AG09319 (cell line): ENCODE data around the gene HTRA2.

Experiments used
- DNase-seq: peaks from one replicate; pipeline ENCODE4 v3.0.0-alpha.2; 2010; ENCODE audit warnings: low read depth; ENCODE audit errors: extremely low read depth
- TF ChIP-seq, protein P1 (sequence below): IDR thresholded peaks from 2 replicates; pipeline ENCODE4 v1.5.1; 2011; ENCODE audit warnings: low read depth, mild to moderate bottlenecking, inconsistent platforms, low read length, moderate library complexity

The HTRA2 gene

DNA sequence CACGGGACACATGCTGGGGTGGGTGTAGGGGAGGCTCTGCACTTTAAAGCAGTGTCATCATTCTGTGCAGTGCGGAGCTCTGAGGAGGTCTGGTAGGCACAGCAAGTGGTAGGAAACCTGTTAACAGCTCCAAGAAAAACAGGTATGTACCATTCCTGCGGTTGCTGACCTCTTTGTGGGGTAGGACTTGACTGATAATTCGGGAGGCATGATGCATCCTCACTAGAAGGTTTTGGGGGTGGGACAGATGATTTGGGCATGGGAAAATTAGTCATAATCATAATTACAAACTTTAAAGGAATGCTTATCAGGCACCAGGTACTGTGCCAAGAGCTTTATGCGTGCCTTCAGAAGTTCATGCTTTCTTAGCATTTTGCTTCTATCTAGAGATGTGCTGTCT lies 34.5 kb downstream of the HTRA2 start:
- DNase-seq = no peak
- TF ChIP-seq, protein P1, sequence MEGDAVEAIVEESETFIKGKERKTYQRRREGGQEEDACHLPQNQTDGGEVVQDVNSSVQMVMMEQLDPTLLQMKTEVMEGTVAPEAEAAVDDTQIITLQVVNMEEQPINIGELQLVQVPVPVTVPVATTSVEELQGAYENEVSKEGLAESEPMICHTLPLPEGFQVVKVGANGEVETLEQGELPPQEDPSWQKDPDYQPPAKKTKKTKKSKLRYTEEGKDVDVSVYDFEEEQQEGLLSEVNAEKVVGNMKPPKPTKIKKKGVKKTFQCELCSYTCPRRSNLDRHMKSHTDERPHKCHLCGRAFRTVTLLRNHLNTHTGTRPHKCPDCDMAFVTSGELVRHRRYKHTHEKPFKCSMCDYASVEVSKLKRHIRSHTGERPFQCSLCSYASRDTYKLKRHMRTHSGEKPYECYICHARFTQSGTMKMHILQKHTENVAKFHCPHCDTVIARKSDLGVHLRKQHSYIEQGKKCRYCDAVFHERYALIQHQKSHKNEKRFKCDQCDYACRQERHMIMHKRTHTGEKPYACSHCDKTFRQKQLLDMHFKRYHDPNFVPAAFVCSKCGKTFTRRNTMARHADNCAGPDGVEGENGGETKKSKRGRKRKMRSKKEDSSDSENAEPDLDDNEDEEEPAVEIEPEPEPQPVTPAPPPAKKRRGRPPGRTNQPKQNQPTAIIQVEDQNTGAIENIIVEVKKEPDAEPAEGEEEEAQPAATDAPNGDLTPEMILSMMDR = no peak

DNA sequence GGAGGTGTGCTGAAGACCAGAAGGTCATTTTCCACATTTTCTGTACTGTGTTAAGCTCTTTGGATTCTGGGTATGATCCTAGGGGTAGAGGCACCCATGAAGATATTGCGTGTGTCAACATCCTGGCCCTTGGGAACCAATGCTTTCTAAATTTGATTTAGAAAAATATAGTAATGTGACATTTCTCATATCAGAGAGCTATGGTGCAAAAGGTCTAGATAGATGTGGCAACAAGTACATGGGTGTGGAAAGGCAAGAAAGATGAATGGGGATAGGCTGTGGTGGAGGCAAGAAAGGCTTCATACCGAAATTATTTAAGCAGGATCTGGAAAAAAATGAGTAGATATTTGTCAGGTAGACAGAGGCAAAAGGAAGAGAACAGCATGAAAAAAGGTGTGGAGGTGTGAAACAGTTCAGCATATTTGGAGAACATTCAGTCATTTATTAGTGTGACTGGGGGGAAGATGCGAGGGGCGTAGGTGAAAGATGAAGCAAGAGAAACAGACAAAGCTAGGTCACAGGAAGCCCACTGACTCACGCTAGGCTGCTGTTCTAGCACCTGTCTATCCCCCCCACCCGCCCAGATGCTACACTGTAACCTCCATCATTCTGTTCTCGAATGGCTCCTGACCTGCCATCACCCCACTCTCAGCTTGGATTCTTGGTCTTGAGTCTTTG lies 36.5 kb downstream of the HTRA2 start:
- TF ChIP-seq, protein P1 = no peak
- DNase-seq = no peak

DNA sequence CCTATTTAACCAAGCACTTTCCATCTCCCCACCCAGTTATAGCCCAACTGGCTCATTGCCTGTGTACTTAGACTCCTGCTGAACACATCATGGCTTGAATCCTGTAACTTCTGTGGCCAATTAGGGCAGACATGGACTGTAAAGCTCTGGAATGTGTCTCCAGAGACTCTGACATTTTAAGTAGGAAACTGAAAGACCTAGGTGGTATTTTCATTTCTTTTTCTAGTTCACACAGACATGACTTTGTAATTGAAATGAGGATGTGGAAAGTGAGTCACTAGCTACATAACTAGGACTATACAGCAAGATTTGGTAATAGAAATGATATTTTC lies 37.0 kb downstream of the HTRA2 start:
- TF ChIP-seq, protein P1 = no peak
- peak; percentile 91 for DNase-seq

DNA sequence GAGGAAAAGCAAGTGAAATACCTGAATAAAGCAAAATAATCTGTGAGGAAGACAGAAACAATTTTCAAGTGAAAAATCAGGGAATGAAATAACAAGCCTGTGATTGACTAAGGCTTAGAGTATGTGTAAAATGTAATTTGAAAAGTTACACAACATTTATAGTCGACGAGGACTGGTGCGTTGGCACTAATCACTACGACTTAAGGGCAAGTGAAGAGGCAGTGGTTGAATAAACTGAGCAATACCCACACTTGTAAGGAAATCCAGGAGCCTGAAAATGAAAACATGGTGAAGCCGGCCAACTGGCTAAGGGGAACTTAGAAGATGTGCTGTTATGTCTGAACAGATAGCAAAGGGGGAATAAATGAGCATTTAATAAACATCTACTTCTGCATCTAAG lies 38.1 kb downstream of the HTRA2 start:
- DNase-seq = peak; percentile 65

DNA sequence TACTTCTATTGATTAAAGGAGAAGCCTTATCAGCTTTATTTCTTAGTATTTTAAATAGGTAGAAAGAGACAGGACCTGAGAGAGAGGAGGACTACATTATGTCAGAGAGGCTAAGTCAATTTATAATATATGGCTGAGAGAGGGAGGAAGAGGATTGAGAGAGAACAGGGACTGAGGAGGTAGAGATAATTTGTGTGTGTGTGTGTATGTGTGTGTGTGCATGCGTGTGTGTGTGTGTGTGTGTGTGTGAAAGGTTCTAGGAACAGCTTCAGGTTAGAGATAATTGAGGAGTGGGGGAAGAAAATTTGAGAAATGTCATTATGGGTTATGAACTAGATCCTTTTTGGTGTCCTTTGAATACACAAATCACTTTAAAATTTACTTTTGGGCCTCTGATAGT lies 40.0 kb downstream of the HTRA2 start:
- DNase-seq = no peak
- TF ChIP-seq, protein P1 = no peak

More for the DNA sequence above, 38.1 kb downstream of the HTRA2 start:
- TF ChIP-seq, protein P1 = no peak

DNA sequence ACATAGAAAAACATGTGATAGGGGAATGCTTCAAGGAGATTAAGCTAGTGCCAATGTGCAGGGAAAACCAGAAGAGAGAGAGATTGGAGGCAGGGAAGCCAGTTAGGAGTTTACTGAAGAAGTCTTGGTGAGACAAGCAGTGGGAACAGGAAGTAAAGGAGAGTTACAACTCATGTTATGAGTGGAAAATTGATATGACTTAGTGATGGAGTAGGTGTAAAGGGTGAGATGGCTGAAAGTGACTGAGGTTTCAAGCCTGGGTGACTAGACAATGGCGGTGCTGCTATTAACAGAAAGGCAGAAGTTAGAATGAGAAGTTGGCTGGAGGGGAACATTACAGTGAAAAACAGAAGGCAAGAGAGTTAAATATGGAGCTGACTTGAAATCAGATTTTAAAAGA lies 41.3 kb downstream of the HTRA2 start:
- no peak for DNase-seq
- TF ChIP-seq, protein P1 = no peak

DNA sequence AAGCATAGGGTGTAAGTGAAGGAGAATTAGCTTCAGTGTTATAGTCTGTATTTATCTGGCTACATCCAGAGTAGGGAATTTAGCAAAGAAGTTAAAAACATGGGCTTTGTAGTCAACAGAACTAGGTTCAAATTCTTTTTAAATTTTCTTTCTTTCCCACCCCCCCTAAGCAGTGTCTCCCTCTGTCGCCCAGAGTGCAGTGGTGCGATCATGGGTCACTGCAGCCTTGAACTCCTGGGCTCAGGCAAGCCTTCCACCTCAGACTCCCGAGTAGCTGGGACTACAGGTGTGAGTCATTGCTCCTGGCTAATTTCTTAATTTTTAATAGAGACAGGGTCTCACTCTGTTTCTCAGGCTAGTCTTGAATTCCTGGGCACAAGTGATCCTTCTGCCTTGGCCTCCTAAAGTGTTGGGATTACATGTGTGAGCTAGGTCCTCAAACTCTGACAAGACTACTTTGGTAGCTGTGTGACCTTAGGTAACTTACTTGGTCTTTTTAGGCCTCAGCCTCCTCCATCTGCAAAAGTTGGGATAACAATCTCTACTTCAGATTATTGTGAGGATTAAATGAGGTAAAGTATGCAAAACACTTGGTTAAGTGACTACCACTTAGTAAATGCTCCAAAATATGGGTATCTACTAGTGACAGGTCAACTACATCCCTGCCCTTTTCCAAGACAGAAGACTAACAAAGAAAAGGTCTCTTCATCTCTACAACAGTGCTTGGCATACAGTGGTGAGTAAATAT lies 42.6 kb downstream of the HTRA2 start:
- TF ChIP-seq, protein P1 = no peak
- no peak for DNase-seq
